Activated T-cell treated with anti-CD3 and anti-CD28 coated beads, Interleukin-2, amount 50 U/mL, for 4 hours (primary cell): ENCODE measurements around the gene TENT5A. TPM values are rescaled to one million over a fixed set of nuclear protein-coding genes. Genes with fewer than 3 reads are reported as not detected.
"Not testable (repeated sequence)": the region's sequence is repeated elsewhere in the genome, so short reads cannot be mapped to it uniquely, and the experiment has no call there.

ENCODE experiments used
- ATAC-seq, 2 donors: fragments of 200-7000 bp; cut with Tn5 transposase; one replicate each; pipeline ENCODE4 v1.10.0; 2021
- DNase-seq: peaks from one replicate; pipeline ENCODE4 v3.0.0-alpha.2; 2020
- H3K27me3 Mint-ChIP-seq: one replicate; pipeline ENCODE4 v1.8.0; 2021; ENCODE audit warnings: low read depth, mixed read lengths
- H3K36me3 Mint-ChIP-seq: one replicate; pipeline ENCODE4 v1.8.0; 2022; ENCODE audit warnings: mixed read lengths; ENCODE audit not compliant: insufficient read depth
- H3K4me1 Mint-ChIP-seq: one replicate; pipeline ENCODE4 v1.8.0; 2021; ENCODE audit warnings: low read depth, mixed read lengths
- H3K4me3 Mint-ChIP-seq: one replicate; pipeline ENCODE4 v1.8.0; 2021; ENCODE audit warnings: mild to moderate bottlenecking, moderate library complexity, mixed read lengths
- H3K9me3 Mint-ChIP-seq: one replicate; pipeline ENCODE4 v1.8.0; 2021; ENCODE audit warnings: mixed read lengths
- total RNA-seq, 3 donors: library from RNA; stranded (reverse); gene quantifications; one replicate each; pipeline ENCODE4 v1.2.1, GENCODE V29; 2021

The TENT5A gene
- total RNA-seq, 3 donors from 2014 or later = 1.3 to 1.5 (median 1.3) TPM

DNA sequence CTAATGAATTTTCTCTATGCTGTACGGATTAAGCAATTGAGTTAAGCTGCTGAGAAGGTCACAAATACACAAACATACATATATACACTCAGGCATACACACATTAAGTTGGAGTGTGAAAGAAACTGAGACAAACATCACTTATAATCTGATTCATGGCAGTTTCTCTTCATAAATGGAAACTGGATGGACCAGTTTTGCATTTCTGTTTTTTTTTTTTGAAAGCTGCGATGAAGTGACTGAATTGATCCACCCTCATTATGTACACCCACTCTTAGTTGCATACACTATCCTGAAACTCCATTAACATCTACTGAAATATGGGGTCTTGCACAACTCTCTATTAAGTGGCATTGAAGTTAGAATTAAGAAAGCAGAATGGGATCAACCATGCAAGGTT is 32.9 kb upstream of the TENT5A start:
- Mint-ChIP-seq H3K4me1 (no peaks in the 10 kb centered on the region), H3K27me3 (no peaks in the 10 kb centered on the region), H3K9me3 (peaks cover 4% of the 10 kb centered on the region), H3K4me3 (no peak overlapping the region), H3K36me3 (no peaks in the 10 kb centered on the region)
- no peak for ATAC-seq
- no peak for DNase-seq

DNA sequence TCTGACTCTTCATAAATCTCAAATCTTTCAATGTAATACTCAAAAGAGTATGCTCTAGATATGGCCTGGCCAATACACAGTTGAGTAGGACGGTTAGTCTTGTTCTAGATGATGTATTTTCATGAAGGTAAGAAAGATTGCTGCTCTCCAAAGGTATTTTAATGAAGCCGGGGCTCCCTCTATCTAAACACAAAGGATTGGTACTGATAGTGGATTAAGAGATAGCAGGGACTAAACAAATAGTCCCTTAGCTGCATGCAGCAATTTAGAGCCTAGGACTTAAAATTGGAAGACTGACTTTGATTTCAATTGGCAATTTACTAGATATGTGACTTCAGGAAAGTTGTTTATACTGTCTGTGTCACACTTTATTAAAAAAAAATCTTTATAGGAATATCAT is 31.4 kb upstream of the TENT5A start:
- no peaks in the 10 kb centered on the region for H3K36me3 Mint-ChIP-seq
- no peak for DNase-seq
- H3K4me3 Mint-ChIP-seq = no peak overlapping the region
- H3K4me1 Mint-ChIP-seq = no peaks in the 10 kb centered on the region
- H3K9me3 Mint-ChIP-seq = peaks cover 4% of the 10 kb centered on the region
- no peak for ATAC-seq
- no peaks in the 10 kb centered on the region for H3K27me3 Mint-ChIP-seq

DNA sequence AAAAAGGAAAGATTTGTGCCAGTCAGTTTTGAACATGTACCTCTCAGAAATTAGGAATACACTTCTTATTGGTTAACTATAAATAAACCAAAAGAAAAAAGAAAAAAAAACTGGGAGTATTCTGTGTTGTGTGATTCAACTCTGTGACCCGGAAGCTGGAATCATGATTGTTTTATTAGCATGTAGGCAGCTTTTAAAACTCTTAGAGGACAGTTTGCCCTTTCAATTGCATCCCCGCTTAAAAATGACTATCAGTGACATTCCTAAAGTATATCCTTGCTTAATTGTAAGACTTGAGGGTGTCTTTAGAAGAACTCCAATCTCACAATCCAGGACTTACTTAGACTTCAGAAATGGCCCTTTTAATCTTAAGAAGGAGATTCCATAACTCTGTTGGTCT is 29.1 kb upstream of the TENT5A start:
- H3K36me3 Mint-ChIP-seq = no peaks in the 10 kb centered on the region
- H3K4me1 Mint-ChIP-seq = no peaks in the 10 kb centered on the region
- peaks cover under 1% of the 10 kb centered on the region for H3K27me3 Mint-ChIP-seq
- no peak overlapping the region for H3K4me3 Mint-ChIP-seq
- ATAC-seq (no peak), DNase-seq (no peak)
- H3K9me3 Mint-ChIP-seq = peaks cover 4% of the 10 kb centered on the region

DNA sequence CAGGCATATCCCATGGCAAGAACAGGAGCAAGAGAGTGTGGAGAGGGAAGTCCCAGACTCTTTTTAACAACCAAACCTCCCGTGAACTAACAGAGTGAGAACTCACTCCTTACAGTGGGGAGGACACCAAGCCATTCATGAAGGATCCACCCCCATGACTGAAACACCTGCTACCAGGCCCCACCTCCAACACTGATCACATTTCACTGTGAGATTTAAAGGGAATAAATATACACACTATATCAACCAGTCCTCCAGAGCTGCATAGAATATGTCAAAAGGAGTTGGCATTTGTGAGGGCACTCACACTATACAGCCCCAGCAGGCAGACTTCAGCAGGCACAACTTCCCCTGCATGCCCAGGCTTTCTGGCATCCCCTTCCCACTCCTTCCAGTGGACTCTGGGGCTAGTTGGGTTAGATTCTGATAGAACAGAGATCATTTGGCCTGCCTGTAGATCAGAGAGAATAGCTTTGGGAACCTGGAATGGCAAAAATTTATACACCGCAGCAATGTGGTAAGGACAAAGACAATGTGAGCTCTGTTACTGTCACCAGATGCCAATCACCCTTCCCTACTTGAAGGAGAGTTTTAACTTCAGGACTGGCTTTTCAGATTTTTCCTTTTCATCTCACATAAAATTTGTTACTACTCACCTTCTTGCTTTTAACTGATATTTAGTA is 25.2 kb upstream of the TENT5A start:
- ATAC-seq = no peak
- Mint-ChIP-seq H3K4me3 (no peak overlapping the region), H3K27me3 (peaks cover 2% of the 10 kb centered on the region), H3K4me1 (no peaks in the 10 kb centered on the region), H3K9me3 (peaks cover 4% of the 10 kb centered on the region), H3K36me3 (no peaks in the 10 kb centered on the region)
- no peak for DNase-seq

DNA sequence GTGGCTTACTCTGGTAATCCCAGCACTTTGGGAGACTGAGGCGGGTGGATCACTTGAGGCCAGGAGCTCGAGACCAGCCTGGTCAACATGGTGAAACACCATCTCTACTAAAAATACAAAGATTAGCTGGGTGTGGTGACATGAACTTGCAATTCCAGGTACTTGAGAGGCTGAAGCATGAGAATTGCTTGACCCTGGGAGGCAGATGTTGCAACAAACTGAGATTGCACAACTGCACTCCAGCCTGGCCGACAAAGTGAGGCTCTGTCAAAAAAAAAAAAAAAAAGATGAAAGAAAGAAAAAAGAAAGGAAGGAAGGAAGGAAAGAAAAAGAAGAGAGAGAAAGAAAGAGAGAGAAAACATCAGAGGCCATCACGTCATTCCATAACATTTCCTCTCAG is 23.7 kb upstream of the TENT5A start:
- not testable (repeated sequence) for H3K4me1 Mint-ChIP-seq, H3K36me3 Mint-ChIP-seq, ATAC-seq, H3K9me3 Mint-ChIP-seq, DNase-seq, H3K27me3 Mint-ChIP-seq, H3K4me3 Mint-ChIP-seq

DNA sequence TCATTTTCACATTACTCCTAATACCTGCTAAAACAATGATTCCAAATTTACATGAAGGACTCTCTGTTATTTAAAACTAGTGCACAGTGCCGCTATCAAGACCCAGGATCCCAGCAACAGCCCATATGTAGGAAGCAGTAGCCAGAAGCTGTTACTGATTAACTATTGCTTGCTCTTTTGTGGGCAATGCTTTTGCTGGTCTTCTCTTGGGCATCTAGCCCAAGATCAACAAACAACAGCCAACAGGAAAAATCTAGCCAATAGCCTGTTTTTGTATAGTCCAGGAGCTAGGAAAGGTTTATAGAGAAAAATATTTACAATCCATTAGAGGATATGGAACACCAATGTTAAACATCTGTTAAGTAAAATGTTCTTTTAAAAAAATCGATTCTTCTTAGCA is 22.1 kb upstream of the TENT5A start:
- Mint-ChIP-seq H3K4me1 (no peaks in the 10 kb centered on the region), H3K4me3 (no peak overlapping the region), H3K9me3 (no peaks in the 10 kb centered on the region), H3K36me3 (no peaks in the 10 kb centered on the region), H3K27me3 (peaks cover 2% of the 10 kb centered on the region)
- DNase-seq = no peak
- no peak for ATAC-seq

DNA sequence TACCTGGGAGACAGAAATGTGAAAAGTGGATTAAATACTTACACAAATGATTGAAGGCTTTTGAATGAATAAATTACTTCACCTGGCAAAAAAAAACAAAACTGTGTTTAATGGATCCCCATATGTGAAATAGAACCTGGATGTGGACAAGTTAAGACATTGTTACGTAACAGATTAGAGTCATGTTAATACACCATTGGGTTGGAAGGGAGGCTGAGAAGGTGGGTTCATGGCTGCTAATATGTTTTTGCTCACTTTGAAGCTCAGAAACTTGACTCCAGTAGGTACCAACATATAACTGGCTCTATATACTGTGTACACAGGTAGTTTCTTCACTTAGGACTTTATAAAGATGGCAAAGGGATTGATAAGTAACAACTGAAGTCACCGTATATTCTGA is 21.4 kb upstream of the TENT5A start:
- no peaks in the 10 kb centered on the region for H3K36me3 Mint-ChIP-seq
- ATAC-seq = no peak
- no peak for DNase-seq
- no peaks in the 10 kb centered on the region for H3K9me3 Mint-ChIP-seq
- no peaks in the 10 kb centered on the region for H3K4me1 Mint-ChIP-seq
- peaks cover 2% of the 10 kb centered on the region for H3K27me3 Mint-ChIP-seq
- H3K4me3 Mint-ChIP-seq = no peak overlapping the region

DNA sequence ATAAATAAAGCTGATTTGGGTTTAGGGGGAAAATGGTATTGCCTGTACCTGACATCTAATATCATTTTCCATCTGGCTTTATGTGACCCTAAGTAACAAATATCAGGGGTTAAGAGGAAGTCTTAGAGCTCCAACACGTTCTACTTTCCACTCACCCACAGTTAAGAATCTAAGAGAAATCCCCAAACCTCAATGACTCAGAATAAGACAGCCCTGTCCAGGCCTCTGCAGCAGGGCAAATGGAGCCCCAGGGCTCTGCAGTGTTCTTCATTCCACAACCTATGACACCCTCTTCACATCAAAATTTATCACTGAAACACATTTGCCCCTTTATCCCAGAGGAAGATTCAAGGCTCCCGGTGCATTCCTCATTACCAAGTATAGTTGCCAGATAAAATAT is 20.3 kb upstream of the TENT5A start:
- Mint-ChIP-seq H3K4me3 (no peak overlapping the region), H3K4me1 (no peaks in the 10 kb centered on the region), H3K27me3 (peaks cover 2% of the 10 kb centered on the region), H3K36me3 (no peaks in the 10 kb centered on the region), H3K9me3 (no peaks in the 10 kb centered on the region)
- DNase-seq (no peak), ATAC-seq (peak; percentile 60 to 66)

DNA sequence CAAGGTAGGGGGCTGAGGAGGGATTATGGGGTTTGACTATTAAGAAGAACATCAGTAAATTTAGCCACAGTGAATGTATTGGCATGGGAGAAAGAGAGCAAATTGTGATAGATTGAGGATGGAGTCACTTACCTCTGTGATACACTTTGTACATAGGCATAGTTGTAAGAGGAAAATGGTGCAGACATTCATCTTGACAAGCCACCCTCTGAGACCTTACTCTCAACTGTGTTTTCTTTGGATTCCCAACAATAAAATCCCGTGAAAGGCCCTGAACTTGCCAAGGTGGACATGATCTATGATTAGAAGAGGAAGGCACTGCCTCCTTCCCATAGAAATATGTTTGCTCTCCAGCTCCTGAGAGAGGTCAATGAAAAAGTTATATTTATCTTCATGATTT is 18.6 kb upstream of the TENT5A start:
- no peak for DNase-seq
- H3K27me3 Mint-ChIP-seq = no peaks in the 10 kb centered on the region
- no peak overlapping the region for H3K4me3 Mint-ChIP-seq
- H3K4me1 Mint-ChIP-seq = no peaks in the 10 kb centered on the region
- H3K36me3 Mint-ChIP-seq = no peaks in the 10 kb centered on the region
- no peaks in the 10 kb centered on the region for H3K9me3 Mint-ChIP-seq
- ATAC-seq = no peak

DNA sequence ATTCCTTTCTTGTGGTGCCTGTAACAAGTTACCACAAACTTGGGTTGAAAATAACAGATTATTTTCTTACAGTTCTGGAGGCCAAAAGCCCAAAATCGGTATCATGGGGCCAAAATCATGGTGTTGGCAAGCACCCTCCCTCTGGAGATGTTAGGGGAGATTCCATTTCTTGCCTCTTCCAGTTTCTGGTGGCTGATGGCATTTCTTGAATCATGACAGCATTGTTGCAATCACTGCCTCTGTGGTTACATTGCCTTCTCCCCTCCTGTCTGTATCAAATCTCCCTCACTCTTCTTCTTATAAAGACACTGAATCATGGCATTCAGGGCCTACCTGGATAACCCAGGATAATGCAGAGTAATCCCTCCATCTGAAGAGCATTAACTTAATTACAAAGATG is 17.9 kb upstream of the TENT5A start:
- ATAC-seq (no peak), DNase-seq (no peak)
- Mint-ChIP-seq H3K9me3 (no peaks in the 10 kb centered on the region), H3K27me3 (peaks cover 1% of the 10 kb centered on the region), H3K36me3 (no peaks in the 10 kb centered on the region), H3K4me3 (no peak overlapping the region), H3K4me1 (no peaks in the 10 kb centered on the region)

DNA sequence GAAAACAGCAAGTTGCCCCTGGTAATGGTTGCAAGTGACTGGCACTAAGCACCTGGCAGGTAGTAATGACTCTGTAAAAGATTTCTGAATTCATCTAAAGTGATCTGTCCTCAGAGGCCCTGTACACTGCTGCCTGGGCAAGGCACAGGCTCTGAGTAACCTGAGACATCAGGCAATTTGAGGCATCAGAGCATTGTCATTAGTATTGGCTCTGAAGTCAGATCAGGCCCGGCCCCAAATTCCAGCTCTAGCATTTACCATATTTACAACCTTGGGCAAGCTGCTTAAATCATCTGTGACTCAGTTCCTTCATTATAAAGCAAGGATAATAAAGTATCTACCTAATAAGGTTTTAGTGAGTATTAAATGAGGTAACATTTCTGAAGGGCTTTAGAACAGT is 17.3 kb upstream of the TENT5A start:
- Mint-ChIP-seq H3K27me3 (peaks cover 5% of the 10 kb centered on the region), H3K4me1 (no peaks in the 10 kb centered on the region), H3K9me3 (no peaks in the 10 kb centered on the region), H3K4me3 (no peak overlapping the region), H3K36me3 (no peaks in the 10 kb centered on the region)
- DNase-seq (no peak), ATAC-seq (no peak)

DNA sequence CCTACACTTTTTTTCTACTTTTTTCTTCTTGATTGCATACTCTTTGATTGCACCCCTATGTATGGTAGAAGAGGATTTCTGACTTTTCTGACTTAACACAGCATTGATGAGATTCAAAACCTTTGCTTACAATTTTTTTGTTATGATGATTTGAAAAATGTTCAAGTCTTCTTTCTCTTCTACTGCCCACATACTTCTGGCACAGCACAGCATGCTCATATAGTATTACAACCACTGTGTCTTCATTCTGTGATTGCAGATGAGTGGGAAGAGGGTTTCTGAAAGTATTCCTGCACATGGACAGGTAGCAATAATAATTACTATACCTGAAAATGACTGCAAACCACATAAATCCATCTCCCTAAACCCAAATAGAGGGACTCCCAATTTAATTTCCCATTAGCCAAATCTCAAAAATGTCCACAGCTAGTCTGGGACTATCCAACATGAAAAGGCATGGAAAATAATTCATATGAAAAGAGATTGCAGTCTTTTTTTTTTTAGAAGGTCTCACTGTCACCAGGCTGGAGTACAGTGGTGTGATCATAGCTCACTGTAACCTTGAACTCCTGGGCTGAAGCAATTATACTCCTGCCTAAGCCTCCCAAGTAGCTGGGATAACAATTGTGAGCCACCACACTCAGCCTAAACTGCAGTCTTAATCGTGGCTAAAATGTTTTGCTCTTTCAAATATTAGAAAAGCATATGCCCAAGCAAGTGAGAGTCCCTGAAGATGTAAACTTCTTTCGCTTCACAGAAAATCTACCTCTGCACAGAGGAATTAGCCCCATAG is 15.9 kb upstream of the TENT5A start:
- Mint-ChIP-seq H3K36me3 (no peaks in the 10 kb centered on the region), H3K4me3 (no peak overlapping the region), H3K9me3 (no peaks in the 10 kb centered on the region), H3K27me3 (peaks cover 6% of the 10 kb centered on the region), H3K4me1 (no peaks in the 10 kb centered on the region)
- DNase-seq (no peak), ATAC-seq (no peak)

DNA sequence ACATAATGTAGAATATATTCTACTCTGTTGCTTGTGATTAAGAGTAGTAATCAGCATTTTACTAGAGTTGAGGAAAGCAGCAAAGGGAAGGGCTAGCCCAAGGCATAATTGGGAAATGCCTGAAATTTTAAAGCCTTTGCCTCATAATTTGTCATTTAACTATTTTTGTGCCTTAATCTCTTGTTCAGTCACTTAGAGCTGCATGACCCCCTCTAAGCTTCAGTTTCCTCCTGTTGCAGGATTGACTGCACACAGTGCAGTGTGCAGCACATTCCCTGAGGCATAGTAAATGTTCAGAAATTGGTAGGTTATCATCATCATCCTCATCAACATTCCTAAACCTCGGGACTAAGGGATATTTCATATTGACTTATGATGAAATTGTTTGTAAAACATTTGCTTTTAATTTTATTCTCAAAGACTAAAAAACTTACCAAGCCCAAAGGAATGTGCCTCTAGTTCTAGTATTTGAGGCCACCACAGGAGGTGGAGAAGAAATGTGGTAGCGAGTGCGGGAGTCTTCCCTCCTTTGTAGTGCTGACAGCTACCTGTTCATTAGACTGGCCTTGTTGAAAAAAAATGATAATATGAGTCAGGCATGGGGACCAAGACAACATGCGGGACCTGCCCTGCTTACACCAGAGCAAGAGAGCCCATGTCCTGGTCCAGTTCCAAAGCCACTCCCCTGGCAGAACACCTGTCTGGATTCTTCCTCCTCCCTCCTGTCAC is 14.8 kb upstream of the TENT5A start:
- H3K36me3 Mint-ChIP-seq = no peaks in the 10 kb centered on the region
- H3K9me3 Mint-ChIP-seq = no peaks in the 10 kb centered on the region
- H3K27me3 Mint-ChIP-seq = peaks cover 6% of the 10 kb centered on the region
- no peak overlapping the region for H3K4me3 Mint-ChIP-seq
- no peak for DNase-seq
- no peak for ATAC-seq
- no peaks in the 10 kb centered on the region for H3K4me1 Mint-ChIP-seq

DNA sequence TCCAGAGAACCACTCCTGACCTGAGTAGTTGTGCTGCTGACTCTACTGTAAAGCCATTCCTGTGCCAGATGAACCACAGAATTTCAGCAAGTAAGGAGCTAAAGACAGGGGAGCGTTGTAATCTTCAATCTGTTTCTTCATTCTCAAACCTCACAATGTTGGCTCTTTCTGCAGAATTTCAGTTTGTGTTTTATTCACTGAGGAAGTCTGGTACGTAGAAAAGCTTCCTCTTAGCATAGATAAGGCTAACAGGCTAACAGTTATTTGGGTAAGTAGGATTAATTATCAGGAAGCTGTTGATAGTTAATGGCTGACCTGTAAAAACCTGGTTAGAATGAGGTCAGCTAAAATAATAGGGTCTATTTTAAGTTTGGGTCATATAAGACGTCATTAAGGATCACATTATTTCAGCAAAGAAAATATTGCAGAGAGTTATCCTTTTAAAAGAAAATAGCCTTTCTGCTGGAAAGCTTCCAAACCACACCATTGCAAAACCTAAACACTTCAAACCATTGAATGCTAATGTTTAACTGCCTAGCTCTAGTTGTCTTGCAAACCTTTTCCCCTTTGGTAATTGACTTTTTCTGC is 14.1 kb upstream of the TENT5A start:
- Mint-ChIP-seq H3K9me3 (no peaks in the 10 kb centered on the region), H3K27me3 (peaks cover 6% of the 10 kb centered on the region), H3K4me1 (no peaks in the 10 kb centered on the region), H3K36me3 (no peaks in the 10 kb centered on the region), H3K4me3 (no peak overlapping the region)
- DNase-seq (no peak), ATAC-seq (no peak)
